Adrenal gland (tissue), 5 donors: ENCODE results near the gene IL11.

Experiments
- POLR2A ChIP-seq, 2 donors: fragments of 450-650 bp; IDR thresholded peaks; one replicate each; pipeline ENCODE4 v1.6.1; 2017; ENCODE audit warnings: antibody characterized with exemption in 2 of 2, mild to moderate bottlenecking in 2 of 2, moderate library complexity in 1 of 2
- TF ChIP-seq, protein P1 (sequence below), 6 experiments: fragments of 450-650 bp in 4 of 6; fragments of 200-600 bp in 2 of 6; sonication (generic) in 1 of 6; IDR thresholded peaks; 1 replicate in 5 of 6; 2 replicates in 1 of 6; pipeline versions ENCODE4 v1.5.1 to v1.8.0; 2016 to 2021; ENCODE audit warnings: antibody characterized with exemption in 6 of 6, mild to moderate bottlenecking in 2 of 6, moderate library complexity in 1 of 6
- donor health status: DM: no; HTN: no; CAD: no.

GRCh38 chr19:55324662-55325061, 45.6 kb downstream of the IL11 start:
- TF ChIP-seq, protein P1, sequence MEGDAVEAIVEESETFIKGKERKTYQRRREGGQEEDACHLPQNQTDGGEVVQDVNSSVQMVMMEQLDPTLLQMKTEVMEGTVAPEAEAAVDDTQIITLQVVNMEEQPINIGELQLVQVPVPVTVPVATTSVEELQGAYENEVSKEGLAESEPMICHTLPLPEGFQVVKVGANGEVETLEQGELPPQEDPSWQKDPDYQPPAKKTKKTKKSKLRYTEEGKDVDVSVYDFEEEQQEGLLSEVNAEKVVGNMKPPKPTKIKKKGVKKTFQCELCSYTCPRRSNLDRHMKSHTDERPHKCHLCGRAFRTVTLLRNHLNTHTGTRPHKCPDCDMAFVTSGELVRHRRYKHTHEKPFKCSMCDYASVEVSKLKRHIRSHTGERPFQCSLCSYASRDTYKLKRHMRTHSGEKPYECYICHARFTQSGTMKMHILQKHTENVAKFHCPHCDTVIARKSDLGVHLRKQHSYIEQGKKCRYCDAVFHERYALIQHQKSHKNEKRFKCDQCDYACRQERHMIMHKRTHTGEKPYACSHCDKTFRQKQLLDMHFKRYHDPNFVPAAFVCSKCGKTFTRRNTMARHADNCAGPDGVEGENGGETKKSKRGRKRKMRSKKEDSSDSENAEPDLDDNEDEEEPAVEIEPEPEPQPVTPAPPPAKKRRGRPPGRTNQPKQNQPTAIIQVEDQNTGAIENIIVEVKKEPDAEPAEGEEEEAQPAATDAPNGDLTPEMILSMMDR (IDR thresholded peaks at IDR 0.05) = no peak
- no peak for TF ChIP-seq POLR2A (IDR thresholded peaks at IDR 0.05)
